GM21447 (cell line): ENCODE data around the gene PYDC1.
"Not testable (repeated sequence)": the region's sequence is repeated elsewhere in the genome, so short reads cannot be mapped to it uniquely, and the experiment has no call there.

ENCODE experiments used
- ATAC-seq: cut with Tn5 transposase; IDR thresholded peaks from one replicate; pipeline ENCODE4 v1.9.1; 2021; ENCODE audit not compliant: unreplicated experiment

PYDC1 gene

DNA sequence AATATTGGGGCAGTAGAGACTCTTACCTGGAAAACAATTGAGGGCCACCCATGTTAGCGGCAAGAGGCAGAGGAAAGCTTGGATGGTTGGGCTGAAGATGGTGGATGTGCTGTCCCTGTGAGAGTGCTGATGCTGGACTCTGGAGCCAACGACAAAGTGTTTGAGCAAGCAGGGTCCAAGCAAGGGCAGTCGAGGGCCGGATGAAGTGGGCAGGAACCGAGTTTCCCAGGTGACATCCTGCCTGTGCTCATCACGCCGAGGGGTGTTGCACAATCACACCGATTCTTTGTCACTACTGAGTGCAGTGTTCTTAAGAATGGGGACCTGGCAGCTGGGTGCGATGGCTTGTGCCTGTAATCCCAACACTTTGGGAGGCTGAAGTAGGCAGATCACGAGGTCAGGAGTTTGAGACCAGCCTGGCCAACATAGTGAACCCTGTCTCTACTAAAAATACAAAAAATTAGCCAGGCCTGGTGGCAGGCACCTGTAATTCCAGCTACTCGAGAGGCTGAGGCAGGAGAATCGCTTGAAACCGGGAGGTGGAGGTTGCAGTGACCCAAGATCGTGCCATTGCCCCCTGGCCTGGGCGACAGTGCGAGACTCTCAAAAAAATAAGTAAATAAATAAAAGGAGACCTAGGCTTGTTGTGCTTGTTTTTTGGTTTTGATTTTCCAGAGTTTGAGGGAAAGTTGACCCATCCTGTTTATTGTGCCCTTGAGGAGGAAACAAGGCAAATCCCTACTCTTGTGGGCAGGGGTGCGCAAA is 20.4 kb downstream of the PYDC1 start:
- ATAC-seq: no peak

GRCh38 chr16:31195861-31196260 is 21.1 kb downstream of the PYDC1 start:
- not testable (repeated sequence) for ATAC-seq

DNA sequence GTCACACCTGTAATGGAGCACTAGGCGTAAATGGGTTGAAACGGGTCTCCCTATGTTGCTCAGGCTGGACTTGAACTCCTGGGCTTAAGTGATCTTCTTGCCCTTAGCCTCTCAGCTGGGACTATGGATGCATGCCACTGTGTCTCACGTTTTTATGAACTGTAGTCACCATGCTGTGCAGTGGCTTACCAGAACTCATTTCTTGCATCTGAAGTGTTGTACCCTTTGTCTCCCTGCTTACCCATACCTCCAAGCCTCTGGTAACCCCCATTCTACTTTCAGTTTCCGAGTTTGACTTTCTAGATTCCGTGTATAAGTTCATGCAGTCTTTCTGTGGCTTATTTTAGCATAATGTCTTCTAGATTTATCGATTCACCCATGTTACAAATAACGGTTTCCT is 22.0 kb downstream of the PYDC1 start:
- ATAC-seq: no peak

- no peak for ATAC-seq
Measured at GRCh38 chr16:31193874-31194273, 23.1 kb downstream of the PYDC1 start.

GRCh38 chr16:31192856-31193642 is 23.9 kb downstream of the PYDC1 start:
- ATAC-seq: no peak

GRCh38 chr16:31191697-31192428 is 25.1 kb downstream of the PYDC1 start:
- no peak for ATAC-seq

DNA sequence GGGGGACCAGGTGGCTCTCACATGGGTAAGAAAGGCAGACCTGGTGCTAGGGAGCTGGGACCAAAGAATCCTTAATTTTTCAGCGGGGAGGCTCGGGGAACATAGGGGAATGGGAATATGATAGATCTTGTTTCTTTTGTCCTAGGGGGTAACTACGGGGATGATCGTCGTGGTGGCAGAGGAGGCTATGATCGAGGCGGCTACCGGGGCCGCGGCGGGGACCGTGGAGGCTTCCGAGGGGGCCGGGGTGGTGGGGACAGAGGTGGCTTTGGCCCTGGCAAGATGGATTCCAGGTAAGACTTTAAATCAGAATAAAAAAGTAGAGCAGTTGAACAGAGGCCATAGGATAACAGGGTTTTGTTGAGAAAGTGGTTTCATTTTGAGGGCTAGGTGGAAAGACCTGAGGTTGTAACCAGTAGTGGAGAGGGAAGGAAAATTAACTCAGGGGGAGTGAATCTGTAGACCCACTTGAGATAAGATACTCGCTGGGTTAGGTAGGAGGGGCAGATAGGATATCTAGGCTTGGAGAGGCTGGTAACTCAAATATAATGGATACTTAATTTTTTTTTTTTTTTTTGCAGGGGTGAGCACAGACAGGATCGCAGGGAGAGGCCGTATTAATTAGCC is 26.0 kb downstream of the PYDC1 start:
- no peak for ATAC-seq

- no peak for ATAC-seq
Measured at GRCh38 chr16:31190061-31190460, 26.9 kb downstream of the PYDC1 start.

DNA sequence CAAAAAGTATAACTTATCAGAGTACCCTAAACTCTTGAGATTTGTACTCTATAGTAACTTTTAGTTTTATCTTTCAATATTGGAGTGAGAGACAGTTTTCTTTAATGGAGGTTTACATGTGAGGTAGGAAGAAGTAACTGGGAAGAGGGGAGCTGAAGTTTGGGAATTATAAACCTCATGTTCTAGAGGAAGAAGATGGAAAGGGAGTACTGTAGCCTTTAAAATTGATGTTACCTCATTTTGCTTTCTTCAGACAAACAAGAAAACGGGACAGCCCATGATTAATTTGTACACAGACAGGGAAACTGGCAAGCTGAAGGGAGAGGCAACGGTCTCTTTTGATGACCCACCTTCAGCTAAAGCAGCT is 27.5 kb downstream of the PYDC1 start:
- ATAC-seq: no peak

DNA sequence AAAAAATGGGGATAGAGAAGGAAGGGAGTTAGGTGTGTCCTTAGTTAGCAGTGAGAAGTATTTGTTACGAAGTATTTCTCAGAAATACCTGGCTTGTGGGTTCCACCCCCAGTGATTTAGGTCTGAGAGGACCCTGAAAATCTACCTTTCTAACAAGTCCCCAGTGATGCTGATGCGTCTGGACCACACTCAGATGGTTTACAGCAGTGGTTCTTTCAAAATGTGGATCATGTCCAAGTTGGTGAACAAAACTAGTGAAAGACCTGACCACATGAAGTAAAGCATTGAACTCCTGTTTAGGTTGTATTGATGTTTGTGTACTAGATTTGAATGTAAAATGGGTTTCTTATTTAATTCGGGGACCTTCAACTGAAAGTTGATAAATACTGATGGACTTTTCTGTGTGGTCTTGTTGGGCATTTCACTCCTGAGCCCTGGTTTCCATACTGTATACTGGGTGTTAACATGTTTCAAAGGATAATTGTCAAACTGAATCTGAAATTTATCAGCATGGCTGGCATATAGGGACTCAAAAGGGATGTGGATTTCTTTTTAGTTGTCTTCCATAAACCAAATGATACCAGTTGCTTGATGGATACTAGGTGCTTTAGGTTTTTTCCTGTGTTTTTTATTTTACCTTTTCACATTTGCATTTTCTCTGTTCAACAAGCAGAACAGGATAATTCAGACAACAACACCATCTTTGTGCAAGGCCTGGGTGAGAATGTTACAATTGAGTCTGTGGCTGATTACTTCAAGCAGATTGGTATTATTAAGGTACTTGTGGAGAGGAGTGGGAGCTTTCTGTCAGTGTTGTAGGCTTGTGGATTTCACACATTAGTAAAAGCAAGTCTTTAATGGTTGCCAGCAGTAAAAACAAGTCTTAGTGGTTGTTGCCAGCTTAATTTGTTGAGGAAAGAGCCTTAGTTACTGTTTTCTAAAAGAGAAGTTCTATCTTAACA is 28.2 kb downstream of the PYDC1 start:
- ATAC-seq: no peak

GRCh38 chr16:31187808-31188189 is 29.1 kb downstream of the PYDC1 start:
- no peak for ATAC-seq

DNA sequence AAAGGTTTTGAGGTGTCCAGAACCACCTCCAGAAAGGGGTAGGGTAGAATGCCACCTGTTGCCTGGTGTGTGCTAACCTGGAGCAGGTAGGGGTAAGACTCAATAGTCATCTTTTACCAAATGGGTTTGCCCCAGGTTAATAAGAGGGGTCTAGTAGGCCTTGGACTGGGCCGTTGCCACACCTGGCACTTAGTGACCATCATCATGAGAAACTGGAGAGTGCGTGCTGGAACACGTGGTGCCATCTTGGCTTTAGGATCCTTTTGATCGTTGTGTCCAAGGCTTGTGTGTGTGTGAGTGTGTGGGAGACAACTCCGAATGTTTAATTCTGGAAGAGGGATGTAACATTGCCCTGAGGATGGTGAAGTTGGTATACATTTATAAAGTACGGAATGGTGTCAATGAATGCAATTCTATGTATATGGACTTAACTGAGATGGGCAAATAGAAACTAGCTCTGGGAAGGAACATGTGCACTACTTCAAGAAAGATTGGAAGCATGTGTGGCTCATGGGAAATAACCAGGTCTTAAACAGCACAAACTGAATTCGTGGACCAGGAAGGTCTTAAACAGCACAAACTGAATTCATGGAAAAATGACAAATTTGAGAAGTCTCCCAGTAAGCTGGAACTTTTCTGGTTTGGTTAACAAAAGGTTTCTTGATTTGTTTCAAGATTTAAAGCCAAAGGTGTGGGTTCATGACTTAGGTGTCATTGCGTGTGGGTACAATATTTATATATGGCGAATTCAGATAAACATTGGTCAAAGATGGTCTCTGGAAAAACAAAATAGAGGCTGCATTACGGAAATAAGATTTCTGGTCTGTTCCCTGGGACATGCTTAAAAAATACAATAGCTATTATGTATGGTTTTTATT is 29.8 kb downstream of the PYDC1 start:
- no peak for ATAC-seq

- no peak for ATAC-seq
Measured at GRCh38 chr16:31186176-31186575, 30.8 kb downstream of the PYDC1 start.

DNA sequence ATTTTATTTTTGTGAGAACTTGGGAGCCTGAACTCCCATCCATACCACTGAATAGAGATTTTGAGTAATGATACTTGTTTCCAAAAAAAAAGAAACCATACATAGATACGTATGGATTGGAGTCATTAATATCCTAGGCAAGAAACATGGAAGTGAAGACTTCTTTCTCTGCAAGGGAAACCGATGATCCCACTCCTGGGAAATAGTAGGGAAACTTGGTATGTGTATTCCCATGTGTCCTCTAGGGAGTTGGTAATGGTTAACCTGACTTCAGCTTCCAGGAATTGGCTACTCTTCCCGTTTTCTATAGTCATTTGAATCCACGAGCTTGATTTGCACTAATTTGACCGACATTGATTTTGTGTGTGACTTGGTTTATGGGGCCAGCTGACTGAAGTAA is 31.6 kb downstream of the PYDC1 start:
- ATAC-seq: no peak

- ATAC-seq: no peak
Measured at GRCh38 chr16:31184888-31185287, 32.0 kb downstream of the PYDC1 start.

DNA sequence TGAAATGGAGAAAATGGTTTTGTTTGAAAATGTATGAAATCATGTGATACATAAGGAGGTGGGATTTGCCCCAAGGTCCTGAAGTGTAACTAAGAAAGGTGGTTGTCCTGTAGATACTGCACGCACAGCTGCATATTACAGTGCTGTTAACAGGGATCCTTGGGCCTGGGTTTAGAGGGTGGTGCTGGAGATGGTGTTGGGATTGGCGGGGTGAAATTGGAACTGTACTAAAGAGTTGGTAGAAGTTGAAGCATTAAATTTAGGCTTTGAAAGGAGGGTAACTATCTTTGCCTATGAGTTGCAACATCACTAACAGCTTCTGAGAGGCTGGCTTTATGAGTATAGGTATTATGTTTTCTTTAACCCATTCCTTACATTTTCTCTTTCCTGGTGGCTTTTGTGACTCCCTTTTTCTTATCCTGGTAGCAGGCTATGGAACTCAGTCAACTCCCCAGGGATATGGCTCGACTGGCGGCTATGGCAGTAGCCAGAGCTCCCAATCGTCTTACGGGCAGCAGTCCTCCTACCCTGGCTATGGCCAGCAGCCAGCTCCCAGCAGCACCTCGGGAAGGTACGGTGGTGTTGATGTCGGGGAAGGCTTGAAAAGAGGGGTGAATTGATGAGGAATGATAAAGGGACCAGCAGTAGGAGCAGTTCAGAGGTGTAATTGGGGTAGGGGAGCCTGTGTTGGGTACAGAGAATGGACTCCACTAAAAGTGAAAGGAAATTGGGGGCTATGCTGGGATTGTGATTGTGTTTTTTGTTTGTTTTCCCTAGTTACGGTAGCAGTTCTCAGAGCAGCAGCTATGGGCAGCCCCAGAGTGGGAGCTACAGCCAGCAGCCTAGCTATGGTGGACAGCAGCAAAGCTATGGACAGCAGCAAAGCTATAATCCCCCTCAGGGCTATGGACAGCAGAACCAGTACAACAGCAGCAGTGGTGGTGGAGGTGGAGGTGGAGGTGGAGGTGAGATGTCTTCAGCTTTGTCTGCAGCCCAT is 33.2 kb downstream of the PYDC1 start:
- ATAC-seq: no peak

DNA sequence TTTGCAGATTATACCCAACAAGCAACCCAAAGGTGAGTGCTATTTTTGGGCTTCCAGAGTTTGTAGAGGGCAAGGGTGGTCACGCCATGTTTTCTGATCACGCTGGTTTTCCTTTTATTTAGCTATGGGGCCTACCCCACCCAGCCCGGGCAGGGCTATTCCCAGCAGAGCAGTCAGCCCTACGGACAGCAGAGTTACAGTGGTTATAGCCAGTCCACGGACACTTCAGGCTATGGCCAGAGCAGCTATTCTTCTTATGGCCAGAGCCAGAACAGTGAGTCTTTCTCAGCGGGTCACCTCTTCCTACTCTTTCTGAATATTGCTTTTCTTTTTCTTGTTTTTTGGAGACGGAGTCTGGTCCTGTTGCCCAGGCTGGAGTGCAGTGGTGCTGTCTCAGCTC is 34.5 kb downstream of the PYDC1 start:
- ATAC-seq: no peak
